A673 (cell line): ENCODE measurements around the gene SCMH1.

ENCODE experiments used
- CTCF ChIP-seq: fragments of 300-800, 200-600 bp; sonication (generic); conservative IDR thresholded peaks from 2 replicates; pipeline ENCODE4 v1.5.1; 2017; ENCODE audit warnings: low read depth, mild to moderate bottlenecking, antibody characterized with exemption, low read length, moderate library complexity, mixed read lengths
- EZH2 ChIP-seq: fragments of 200-600 bp; sonication (generic); IDR thresholded peaks from 2 replicates; pipeline ENCODE4 v1.6.1; 2017; ENCODE audit warnings: borderline replicate concordance, low read depth, mild to moderate bottlenecking, mixed read lengths, antibody characterized with exemption, low read length; ENCODE audit not compliant: poor library complexity, severe bottlenecking

GRCh38 chr1:41030872-41031616 lies 211.1 kb downstream of the SCMH1 start:
- TF ChIP-seq CTCF (no peak), EZH2 (no peak)
